Right lobe of liver (tissue), 6 donors: ENCODE results near the gene KRT37. TPM values are rescaled to one million over a fixed set of nuclear protein-coding genes. Genes with fewer than 3 reads are reported as not detected.

ENCODE experiments used
- ATAC-seq, 4 donors: fragments of 200-7000 bp; cut with Tn5 transposase; one replicate each; pipeline ENCODE4 v1.9.1; 2020; ENCODE audit warnings: mild to moderate bottlenecking in 4 of 4, moderate library complexity in 4 of 4
- DNase-seq, 3 donors: peaks; one replicate each; pipeline ENCODE4 v3.0.0-alpha.2; 2020
- H3K27ac ChIP-seq, 3 donors: fragments of 200-600 bp; one replicate each; pipeline ENCODE4 v1.8.0; 2022
- H3K27me3 ChIP-seq, 2 donors: fragments of 200-600 bp; one replicate each; pipeline ENCODE4 v1.8.0; 2022
- H3K36me3 ChIP-seq, 4 donors: fragments of 200-600 bp; sonication (generic) in 1 of 4; one replicate each; pipeline versions ENCODE4 v1.5.1 to v1.8.0; 2017 to 2022; ENCODE audit warnings: control low read depth in 1 of 4
- H3K4me1 ChIP-seq, 4 donors: fragments of 200-600 bp; sonication (generic) in 1 of 4; one replicate each; pipeline versions ENCODE4 v1.5.1 to v1.8.0; 2017 to 2022; ENCODE audit warnings: control low read depth in 1 of 4
- H3K4me3 ChIP-seq, 3 donors: fragments of 200-600 bp; one replicate each; pipeline ENCODE4 v1.8.0; 2022
- H3K9me3 ChIP-seq, 4 donors: fragments of 200-600 bp; sonication (generic) in 1 of 4; one replicate each; pipeline versions ENCODE4 v1.5.1 to v1.8.0; 2017 to 2022; ENCODE audit warnings: control low read depth in 1 of 4
- CTCF ChIP-seq, 4 donors: fragments of 200-600 bp in 3 of 4; fragments of 450-650 bp in 1 of 4; IDR thresholded peaks; one replicate each; pipeline versions ENCODE4 v1.5.1 to v1.8.0; 2016 to 2022; ENCODE audit warnings: antibody characterized with exemption in 4 of 4, mild to moderate bottlenecking in 2 of 4
- POLR2A ChIP-seq: fragments of 450-650 bp; IDR thresholded peaks from one replicate; pipeline ENCODE4 v1.6.1; 2017; ENCODE audit warnings: antibody characterized with exemption, mild to moderate bottlenecking
- WGBS: methylation state at CpG from one replicate; pipeline ENCODE4 v1.1.6; 2018; ENCODE audit warnings: low coverage, low lambda C conversion rate; ENCODE audit not compliant: insufficient coverage; ENCODE audit errors: missing lambda C conversion rate; 5-methylcytosine and 5-hydroxymethylcytosine counted together
- intact Hi-C, 2 donors: fragments of 100-400 bp; cut with DNase I; formaldehyde crosslinking; loops; one replicate each; pipeline versions ENCODE4 v1.11.2 to v1.14.1; 2022
- total RNA-seq, 6 experiments: library from RNA; depleted of rRNA in 2 of 6; stranded (reverse); fragments of >200 nt in 2 of 6; fragmentation: NEBNext Ultra II Directional in 3 of 6; extraction: Animal tissue kit (Norgen Biotek cat#: 25700) in 3 of 6; gene quantifications; one replicate each; pipeline versions ENCODE4 v1.1.0 to v1.2.4, GENCODE V29; 2016 to 2023
- donor health status: DM: no; HTN: yes; CAD: no.
- donor health status: DM: no; HTN: no; CAD: no.
- donor health status: DM: no; HTN: no; CAD: no.
- donor health status: DM: no; HTN: yes; CAD: no.
- donor health status: DM: no; HTN: yes; CAD: no.

The KRT37 gene
- total RNA-seq, 6 experiments from 2014 or later: not detected

DNA sequence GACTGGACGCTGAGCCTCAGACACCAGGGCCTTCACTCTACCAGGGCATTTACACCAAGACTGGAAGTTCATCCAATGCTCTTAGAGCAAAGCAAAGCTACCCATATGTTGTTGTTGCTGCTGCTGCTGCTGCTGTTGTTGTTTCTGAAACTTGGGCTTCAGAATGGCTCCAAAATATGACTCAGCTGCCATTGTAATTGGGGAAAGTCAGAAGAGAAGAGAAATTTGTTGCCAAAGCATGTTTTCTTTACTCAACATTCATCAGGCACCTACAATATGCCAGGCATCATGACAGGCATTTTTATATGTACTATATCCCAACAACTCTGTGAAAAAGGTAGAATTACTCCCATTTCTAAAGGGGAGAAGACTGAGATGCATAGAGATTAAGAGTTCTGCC is 30.9 kb upstream of the KRT37 start:
- no peak for ATAC-seq
- no peak for DNase-seq
- Histone ChIP-seq H3K9me3 (no peaks in the 10 kb centered on the region), H3K27ac (no peak overlapping the region), H3K27me3 (no peaks in the 10 kb centered on the region), H3K4me3 (no peak overlapping the region), H3K4me1 (no peaks in the 10 kb centered on the region), H3K36me3 (no peaks in the 10 kb centered on the region)
- intact Hi-C loops: no loop called here
- no CpG with 5 or more reads among the region's 1 CpG for WGBS
- no peak for TF ChIP-seq CTCF (IDR thresholded peaks at IDR 0.05)
- no peak for TF ChIP-seq POLR2A

- intact Hi-C loops: no loop called here
- H3K4me1 ChIP-seq: no peaks in the 10 kb centered on the region
Observed at GRCh38 chr17:41453066-41453465, 28.7 kb upstream of the KRT37 start.

GRCh38 chr17:41452281-41452680 is 27.9 kb upstream of the KRT37 start:
- TF ChIP-seq CTCF (IDR thresholded peaks at IDR 0.05) (no peak), POLR2A (no peak)
- WGBS: 47% methylated on average over 4 of the region's 4 CpGs
- no peak for DNase-seq
- H3K27me3 ChIP-seq: no peaks in the 10 kb centered on the region
- intact Hi-C loops: no loop called here
- ATAC-seq: no peak
- H3K9me3 ChIP-seq: no peaks in the 10 kb centered on the region
- no peak overlapping the region for H3K27ac ChIP-seq
- no peaks in the 10 kb centered on the region for H3K36me3 ChIP-seq
- no peaks in the 10 kb centered on the region for H3K4me1 ChIP-seq
- no peak overlapping the region for H3K4me3 ChIP-seq

More at GRCh38 chr17:41453066-41453465, 28.7 kb upstream of the KRT37 start:
- no peaks in the 10 kb centered on the region for H3K27me3 ChIP-seq
- H3K4me3 ChIP-seq: no peak overlapping the region
- DNase-seq (no peak), ATAC-seq (no peak)
- 66% methylated on average over 3 of the region's 3 CpGs for WGBS
- no peaks in the 10 kb centered on the region for H3K36me3 ChIP-seq
- H3K27ac ChIP-seq: no peak overlapping the region
- H3K9me3 ChIP-seq: no peaks in the 10 kb centered on the region
- TF ChIP-seq CTCF (IDR thresholded peaks at IDR 0.05) (no peak), POLR2A (no peak)

- ATAC-seq: no peak
- Histone ChIP-seq H3K27me3 (no peaks in the 10 kb centered on the region), H3K27ac (no peak overlapping the region), H3K36me3 (no peaks in the 10 kb centered on the region), H3K4me3 (no peak overlapping the region), H3K9me3 (no peaks in the 10 kb centered on the region), H3K4me1 (no peaks in the 10 kb centered on the region)
- TF ChIP-seq POLR2A: no peak
- TF ChIP-seq CTCF (IDR thresholded peaks at IDR 0.05): no peak
- 74% methylated on average over 2 of the region's 2 CpGs for WGBS
- DNase-seq: no peak
- intact Hi-C loops: no loop called here
Observed at GRCh38 chr17:41451154-41451728, 26.9 kb upstream of the KRT37 start.

GRCh38 chr17:41449008-41449407 is 24.6 kb upstream of the KRT37 start:
- H3K27me3 ChIP-seq: no peaks in the 10 kb centered on the region
- H3K27ac ChIP-seq: no peak overlapping the region
- H3K36me3 ChIP-seq: no peaks in the 10 kb centered on the region
- TF ChIP-seq CTCF (IDR thresholded peaks at IDR 0.05) (no peak), POLR2A (no peak)
- WGBS: 79% methylated on average over 3 of the region's 6 CpGs
- DNase-seq (no peak), ATAC-seq (no peak)
- H3K4me1 ChIP-seq: no peaks in the 10 kb centered on the region
- no peak overlapping the region for H3K4me3 ChIP-seq
- intact Hi-C loops: no loop called here
- no peaks in the 10 kb centered on the region for H3K9me3 ChIP-seq
